H1 (cell line): ENCODE measurements around the gene IFIT2. TPM values are rescaled to one million over a fixed set of nuclear protein-coding genes. Genes with fewer than 3 reads are reported as not detected.

Source experiments
- CTCF ChIA-PET: fragments of 300-600 bp; sonication (Branson Sonifier 250); formaldehyde crosslinking; loops from one replicate; lab custom pipeline; 2021; ENCODE audit not compliant: partially characterized antibody; lab: Charles Lee
- POLR2A ChIA-PET: fragments of 300-600 bp; sonication (Branson Sonifier 250); formaldehyde crosslinking; loops from one replicate; lab custom pipeline; 2021; ENCODE audit warnings: inconsistent platforms; ENCODE audit not compliant: partially characterized antibody; lab: Charles Lee
- DNase-seq, 2 experiments: peaks; one replicate each; pipeline versions ENCODE4 v3.0.0 to v3.0.0-alpha.2; 2010 to 2022; ENCODE audit warnings: low spot score in 2 of 2, low read depth in 1 of 2, mixed read lengths in 1 of 2
- FAIRE-seq: peaks from 2 replicates; lab custom pipeline; 2011; peaks lifted over from hg19 to GRCh38; lab: Jason Lieb, UNC
- H2AFZ ChIP-seq: 2 replicates; pipeline ENCODE4 v1.8.1; 2012; ENCODE audit warnings: low read length, inconsistent platforms
- H2AK5ac ChIP-seq: 2 replicates; pipeline ENCODE4 v1.6.1; 2013; ENCODE audit warnings: low read depth, low read length
- H2BK120ac ChIP-seq: replicated peaks from 2 replicates; pipeline ENCODE3; 2013; ENCODE audit warnings: low read depth, low read length, inconsistent platforms
- H2BK12ac ChIP-seq: 2 replicates; pipeline ENCODE4 v1.6.1; 2013; ENCODE audit warnings: low read depth, low read length
- H2BK15ac ChIP-seq: 2 replicates; pipeline ENCODE4 v1.6.1; 2013; ENCODE audit warnings: low read length
- H2BK20ac ChIP-seq: 2 replicates; pipeline ENCODE4 v1.6.1; 2013; ENCODE audit warnings: low read length
- H2BK5ac ChIP-seq: 2 replicates; pipeline ENCODE4 v1.6.1; 2013; ENCODE audit warnings: low read depth, low read length
- H3K14ac ChIP-seq: 2 replicates; pipeline ENCODE4 v1.6.1; 2013; ENCODE audit warnings: inconsistent platforms; ENCODE audit not compliant: insufficient read length
- H3K18ac ChIP-seq: 2 replicates; pipeline ENCODE4 v1.6.1; 2013; ENCODE audit warnings: low read length; ENCODE audit errors: extremely low read depth
- H3K23ac ChIP-seq: 2 replicates; pipeline ENCODE4 v1.6.1; 2013; ENCODE audit warnings: inconsistent platforms; ENCODE audit not compliant: insufficient read length
- H3K23me2 ChIP-seq: 2 replicates; pipeline ENCODE4 v1.6.1; 2013; ENCODE audit warnings: low read depth, low read length
- H3K27ac ChIP-seq: 2 replicates; pipeline ENCODE4 v1.6.1; 2011; ENCODE audit warnings: low read depth, low read length, inconsistent platforms
- H3K27me3 ChIP-seq, 4 experiments: replicated peaks in 1 of 4; 1 replicate in 1 of 4; 2 replicates in 3 of 4; pipeline versions ENCODE4 v1.6.1 to v1.8.1; 2011 to 2013; ENCODE audit warnings: low read length in 3 of 4, mild to moderate bottlenecking in 3 of 4, inconsistent platforms in 2 of 4, mixed read lengths in 2 of 4, moderate library complexity in 1 of 4; ENCODE audit not compliant: control insufficient read depth in 3 of 4, insufficient read depth in 3 of 4; ENCODE audit errors: extremely low read depth in 1 of 4
- H3K36me3 ChIP-seq, 4 experiments: 2 replicates each; pipeline versions ENCODE4 v1.6.1 to v1.8.1; 2011 to 2013; ENCODE audit warnings: mild to moderate bottlenecking in 4 of 4, low read length in 3 of 4, moderate library complexity in 2 of 4, control low read depth in 1 of 4, inconsistent platforms in 1 of 4; ENCODE audit not compliant: insufficient read depth in 4 of 4, control insufficient read depth in 2 of 4
- H3K4ac ChIP-seq: replicated peaks from 2 replicates; pipeline ENCODE3; 2013; ENCODE audit warnings: low read length, low read depth, mixed read lengths, inconsistent platforms; ENCODE audit not compliant: insufficient read length
- H3K4me1 ChIP-seq, 4 experiments: replicated peaks in 1 of 4; 1 replicate in 1 of 4; 2 replicates in 3 of 4; pipeline versions ENCODE4 v1.6.1 to v1.8.1; 2011 to 2013; ENCODE audit warnings: low read length in 3 of 4, inconsistent platforms in 2 of 4, mixed read lengths in 1 of 4; ENCODE audit not compliant: insufficient read depth in 4 of 4, control insufficient read depth in 3 of 4
- H3K4me2 ChIP-seq, 2 experiments: 2 replicates each; pipeline versions ENCODE4 v1.6.1 to v1.8.1; 2011 to 2013; ENCODE audit warnings: low read depth in 2 of 2, low read length in 2 of 2, control low read depth in 1 of 2, inconsistent platforms in 1 of 2, mild to moderate bottlenecking in 1 of 2; ENCODE audit not compliant: insufficient read depth in 1 of 2
- H3K4me3 ChIP-seq, 4 experiments: fragments of 200-600, 300-600 bp in 1 of 4; sonication (generic), shearing (Covaris generic), sonication (Bioruptor Twin) in 1 of 4; 2 replicates each; pipeline versions ENCODE4 v1.5.1 to v1.8.1; 2011 to 2016; ENCODE audit warnings: low read length in 4 of 4, low read depth in 3 of 4, control low read depth in 2 of 4, inconsistent platforms in 2 of 4, mild to moderate bottlenecking in 2 of 4, mixed read lengths in 1 of 4, moderate library complexity in 1 of 4; ENCODE audit not compliant: insufficient read depth in 2 of 4; ENCODE audit errors: extremely low read depth in 1 of 4
- H3K56ac ChIP-seq: replicated peaks from 2 replicates; pipeline ENCODE3; 2013; ENCODE audit warnings: low read depth, mild to moderate bottlenecking, mixed read lengths, low read length, inconsistent platforms; ENCODE audit not compliant: insufficient read length
- H3K79me1 ChIP-seq: 2 replicates; pipeline ENCODE4 v1.6.1; 2013; ENCODE audit warnings: low read depth, low read length, control low read depth
- H3K79me2 ChIP-seq, 2 experiments: 2 replicates each; pipeline versions ENCODE4 v1.6.1 to v1.8.1; 2012 to 2013; ENCODE audit warnings: low read length in 2 of 2, mild to moderate bottlenecking in 2 of 2, inconsistent platforms in 1 of 2; ENCODE audit not compliant: insufficient read depth in 2 of 2, control insufficient read depth in 1 of 2
- H3K9ac ChIP-seq, 4 experiments: replicated peaks in 1 of 4; 1 replicate in 1 of 4; 2 replicates in 3 of 4; pipeline versions ENCODE4 v1.6.1 to v1.8.1; 2011 to 2013; ENCODE audit warnings: low read depth in 3 of 4, low read length in 3 of 4, control low read depth in 2 of 4, mild to moderate bottlenecking in 2 of 4, moderate library complexity in 2 of 4, inconsistent platforms in 1 of 4; ENCODE audit errors: extremely low read depth in 1 of 4
- H3K9me3 ChIP-seq, 2 experiments: 2 replicates each; pipeline versions ENCODE4 v1.6.1 to v1.8.1; 2012 to 2013; ENCODE audit warnings: mild to moderate bottlenecking in 2 of 2, moderate library complexity in 2 of 2, control low read depth in 1 of 2, inconsistent platforms in 1 of 2, low read depth in 1 of 2, low read length in 1 of 2, mixed read lengths in 1 of 2; ENCODE audit not compliant: insufficient read depth in 2 of 2
- H4K20me1 ChIP-seq, 2 experiments: replicated peaks in 1 of 2; 2 replicates each; pipeline versions ENCODE3 to v1.8.1; 2011 to 2013; ENCODE audit warnings: inconsistent platforms in 2 of 2, low read length in 2 of 2, mild to moderate bottlenecking in 1 of 2; ENCODE audit not compliant: insufficient read depth in 2 of 2, control insufficient read depth in 1 of 2
- H4K5ac ChIP-seq: 2 replicates; pipeline ENCODE4 v1.6.1; 2013; ENCODE audit warnings: low read length, low read depth, mixed read lengths, inconsistent platforms; ENCODE audit not compliant: insufficient read length
- H4K8ac ChIP-seq: 2 replicates; pipeline ENCODE4 v1.8.0; 2013; ENCODE audit warnings: mild to moderate bottlenecking, moderate library complexity, low read length, inconsistent platforms; ENCODE audit not compliant: insufficient read depth; ENCODE audit errors: extremely low read depth
- H4K91ac ChIP-seq: replicated peaks from 2 replicates; pipeline ENCODE3; 2013; ENCODE audit warnings: low read length, mixed read lengths, inconsistent platforms; ENCODE audit not compliant: insufficient read length
- SIN3A ChIP-seq, 2 experiments: IDR thresholded peaks in 1 of 2; conservative IDR thresholded peaks in 1 of 2; 2 replicates each; pipeline ENCODE4 v1.6.1; 2011 to 2012; ENCODE audit warnings: low read length in 2 of 2, improper control_type of control experiment in 1 of 2, low read depth in 1 of 2, mild to moderate bottlenecking in 1 of 2
- WGBS, 2 experiments: shearing (Covaris generic) in 1 of 2; methylation state at CpG; one replicate each; pipeline versions ENCODE4 v1.1.6 to v1.1.7; 2013 to 2015; ENCODE audit warnings: low lambda C conversion rate in 2 of 2, mixed read lengths in 2 of 2, inconsistent platforms in 1 of 2, low coverage in 1 of 2, missing lambda C conversion rate in 1 of 2; ENCODE audit not compliant: insufficient replicate concordance in 2 of 2, insufficient coverage in 1 of 2, insufficient read length in 1 of 2; ENCODE audit errors: extremely low coverage in 1 of 2, missing lambda C conversion rate in 1 of 2; 5-methylcytosine and 5-hydroxymethylcytosine counted together
- polyA plus RNA-seq, 7 experiments: library from polyadenylated mRNA; depleted of rRNA in 3 of 7; stranded (reverse) in 5 of 7; unstranded in 2 of 7; fragments of >200 nt in 5 of 7; fragments of 200-250 nt in 2 of 7; gene quantifications; 1 replicate in 5 of 7; 2 replicates in 1 of 7; 4 replicates in 1 of 7; pipeline versions ENCODE4 v1.2.1 to v1.2.3, GENCODE V29; 2011 to 2013; ENCODE audit warnings: missing spikeins in 2 of 7, mixed read lengths in 2 of 7
- total RNA-seq: library from RNA; stranded (reverse); fragmentation: NEBNext Ultra II Directional; extraction: Animal tissue kit (Norgen Biotek cat#: 25700); gene quantifications from 2 replicates; pipeline ENCODE4 v1.2.1, GENCODE V29; 2021
- TF ChIP-seq, protein P1 (sequence below): IDR thresholded peaks from 2 replicates; pipeline ENCODE4 v1.6.1; 2012; ENCODE audit warnings: low read length, inconsistent platforms

The IFIT2 gene
- total and polyA plus RNA-seq, 2 of the 8 experiments (the other 6 are each of a cell fraction or from before 2014, with no cell fraction given): 0.03 to 0.35 TPM

DNA sequence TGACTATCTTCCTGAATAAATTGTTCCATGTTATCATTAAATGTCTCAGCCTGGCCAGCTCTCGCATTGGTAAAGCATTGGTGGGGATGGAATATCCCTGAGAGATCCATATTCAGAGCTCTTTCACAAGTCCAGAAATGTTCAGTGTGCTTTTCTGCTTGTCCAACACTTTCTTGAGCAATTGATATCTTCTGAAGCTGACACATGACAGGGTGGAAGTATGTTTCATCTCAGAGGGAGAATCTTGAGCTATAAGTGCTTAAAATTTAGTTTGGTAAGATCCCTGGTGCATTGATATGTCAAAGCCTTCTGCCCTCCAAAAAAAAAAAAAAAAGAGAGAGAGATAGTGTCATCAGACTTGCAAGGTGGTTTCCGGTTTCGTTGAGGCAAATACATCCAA is 33.4 kb downstream of the IFIT2 start:
- no peaks in the 10 kb centered on the region for H4K20me1 ChIP-seq
- peaks cover 5 to 18% (median 7%) of the 10 kb centered on the region in 4 experiments; a peak in 6 of 7 replicates for H3K4me1 ChIP-seq
- H3K9me3 ChIP-seq: no peaks in the 10 kb centered on the region
- H3K79me1 ChIP-seq: no peaks in the 10 kb centered on the region
- H3K4me2 ChIP-seq: no peak overlapping the region
- no peak overlapping the region for H3K4ac ChIP-seq
- no peak for FAIRE-seq
- no peak overlapping the region for H3K18ac ChIP-seq
- H3K56ac ChIP-seq: no peak overlapping the region
- H3K4me3 ChIP-seq: no peak overlapping the region
- no peak overlapping the region for H2BK15ac ChIP-seq
- TF ChIP-seq, protein P1, sequence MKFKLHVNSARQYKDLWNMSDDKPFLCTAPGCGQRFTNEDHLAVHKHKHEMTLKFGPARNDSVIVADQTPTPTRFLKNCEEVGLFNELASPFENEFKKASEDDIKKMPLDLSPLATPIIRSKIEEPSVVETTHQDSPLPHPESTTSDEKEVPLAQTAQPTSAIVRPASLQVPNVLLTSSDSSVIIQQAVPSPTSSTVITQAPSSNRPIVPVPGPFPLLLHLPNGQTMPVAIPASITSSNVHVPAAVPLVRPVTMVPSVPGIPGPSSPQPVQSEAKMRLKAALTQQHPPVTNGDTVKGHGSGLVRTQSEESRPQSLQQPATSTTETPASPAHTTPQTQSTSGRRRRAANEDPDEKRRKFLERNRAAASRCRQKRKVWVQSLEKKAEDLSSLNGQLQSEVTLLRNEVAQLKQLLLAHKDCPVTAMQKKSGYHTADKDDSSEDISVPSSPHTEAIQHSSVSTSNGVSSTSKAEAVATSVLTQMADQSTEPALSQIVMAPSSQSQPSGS: no peak
- no peak for TF ChIP-seq SIN3A (conservative IDR thresholded peaks at IDR 0.05 in 1 of 2, IDR thresholded peaks at IDR 0.05 in 1 of 2; ENCODE audit: low read depth in 1 of 2, low read length in 2 of 2)
- ChIA-PET CTCF (interaction anchor here (0.7 to 1.0 kb wide), 2 partner anchors 84 to 1430 kb away, joined by 3 read pairs; no protein-coding TSS in a partner anchor), POLR2A (no interaction called here)
- H4K91ac ChIP-seq: no peak overlapping the region
- 0 out of 2 replicates have a peak, but pooled peaks cover 3% of the 10 kb centered on the region for H3K23me2 ChIP-seq
- no peak overlapping the region for H2BK20ac ChIP-seq
- H2BK120ac ChIP-seq: no peak overlapping the region
- H3K14ac ChIP-seq: no peak overlapping the region
- no peak overlapping the region for H2BK12ac ChIP-seq
- H3K36me3 ChIP-seq: no peaks in the 10 kb centered on the region
- H3K79me2 ChIP-seq: no peaks in the 10 kb centered on the region
- no peak overlapping the region for H3K27ac ChIP-seq
- H3K23ac ChIP-seq: no peak overlapping the region
- H2BK5ac ChIP-seq: no peak overlapping the region
- H2AK5ac ChIP-seq: no peak overlapping the region
- WGBS, 2 experiments: 92% methylated on average over 3 of the region's 3 CpGs; no CpG with 5 or more reads in 1 of the 2 experiments
- H4K5ac ChIP-seq: no peak overlapping the region
- no peak overlapping the region for H3K9ac ChIP-seq
- no peak for DNase-seq
- H3K27me3 ChIP-seq: no peaks in the 10 kb centered on the region
- no peak overlapping the region for H4K8ac ChIP-seq
- no peak overlapping the region for H2AFZ ChIP-seq
